Kidney tubule cell (primary cell): ENCODE results near the gene ID2.

Source experiments
- DNase-seq: peaks from one replicate; pipeline ENCODE4 v3.0.0-alpha.2; 2018; ENCODE audit warnings: low spot score

The ID2 gene

DNA sequence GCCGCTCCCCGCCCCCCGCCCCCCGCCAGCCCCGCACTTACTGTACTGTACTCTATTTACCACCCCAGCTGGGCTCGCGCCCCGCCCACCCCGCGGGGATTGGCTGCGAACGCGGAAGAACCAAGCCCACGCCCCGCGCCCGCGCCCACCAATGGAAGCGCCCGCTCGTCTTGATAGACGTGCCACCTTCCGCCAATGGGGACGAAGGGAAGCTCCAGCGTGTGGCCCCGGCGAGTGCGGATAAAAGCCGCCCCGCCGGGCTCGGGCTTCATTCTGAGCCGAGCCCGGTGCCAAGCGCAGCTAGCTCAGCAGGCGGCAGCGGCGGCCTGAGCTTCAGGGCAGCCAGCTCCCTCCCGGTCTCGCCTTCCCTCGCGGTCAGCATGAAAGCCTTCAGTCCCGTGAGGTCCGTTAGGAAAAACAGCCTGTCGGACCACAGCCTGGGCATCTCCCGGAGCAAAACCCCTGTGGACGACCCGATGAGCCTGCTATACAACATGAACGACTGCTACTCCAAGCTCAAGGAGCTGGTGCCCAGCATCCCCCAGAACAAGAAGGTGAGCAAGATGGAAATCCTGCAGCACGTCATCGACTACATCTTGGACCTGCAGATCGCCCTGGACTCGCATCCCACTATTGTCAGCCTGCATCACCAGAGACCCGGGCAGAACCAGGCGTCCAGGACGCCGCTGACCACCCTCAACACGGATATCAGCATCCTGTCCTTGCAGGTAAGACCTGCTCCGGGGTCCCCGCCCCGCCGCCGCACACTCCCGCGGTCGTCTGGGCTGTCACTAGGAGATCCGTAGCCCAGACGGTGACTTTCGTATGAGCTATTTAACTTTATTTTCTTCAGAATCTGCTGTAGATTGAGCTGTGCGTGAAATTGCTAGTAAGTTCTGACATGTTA is at the start of gene ID2:
Gene ID2 (plus strand): TSS at position 271 of the 907 bp plus-strand sequence. CDS start 110 bp downstream, at position 381.
- peak; percentile 99 for DNase-seq

DNA sequence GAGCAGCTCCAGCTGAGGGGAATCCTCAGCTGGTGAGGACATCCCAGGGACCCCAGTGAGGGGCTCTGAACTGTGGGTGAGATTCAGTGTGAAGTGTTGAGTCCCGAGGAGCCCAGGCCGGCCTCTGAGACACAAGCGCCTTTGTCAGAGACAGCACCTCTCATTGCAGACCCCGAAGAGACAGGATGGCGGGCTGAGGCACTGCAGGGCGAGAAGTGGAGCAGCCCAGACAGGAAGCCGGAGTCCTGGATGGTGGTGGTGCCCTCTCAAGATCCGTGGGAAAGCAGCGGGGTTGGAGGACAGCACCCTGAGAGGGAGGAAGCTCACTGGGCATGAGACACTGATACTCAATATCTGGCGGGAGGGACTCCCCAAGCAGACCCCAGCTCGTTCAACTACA is 49.1 kb upstream of the ID2 start:
- no peak for DNase-seq

DNA sequence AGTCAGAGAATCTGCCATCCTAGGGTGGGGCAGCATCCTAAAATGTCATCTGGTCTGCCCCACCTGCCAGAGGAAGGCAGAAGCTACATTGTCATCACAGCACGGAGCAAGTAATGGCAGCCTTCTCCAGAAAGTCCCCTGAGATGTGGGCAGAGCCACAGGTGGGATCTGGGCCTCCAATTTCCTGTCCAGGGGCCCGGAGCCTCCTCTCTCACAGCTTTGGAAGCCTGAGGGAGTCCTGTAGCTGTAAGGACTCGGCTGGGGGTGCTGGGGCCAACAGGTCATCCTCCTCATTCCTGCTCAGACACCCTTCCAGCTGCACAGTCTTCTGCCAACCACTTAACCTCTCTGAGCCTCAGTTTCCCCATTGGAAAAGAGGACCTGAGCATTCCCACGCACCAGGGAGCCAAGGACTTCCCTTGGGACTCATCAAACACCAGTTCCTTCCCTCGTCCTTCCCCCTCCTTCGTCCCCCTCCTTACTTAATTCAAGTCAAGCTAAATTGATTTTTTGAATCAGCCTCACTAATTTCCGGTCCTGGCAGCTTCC is 48.6 kb upstream of the ID2 start:
- no peak for DNase-seq

DNA sequence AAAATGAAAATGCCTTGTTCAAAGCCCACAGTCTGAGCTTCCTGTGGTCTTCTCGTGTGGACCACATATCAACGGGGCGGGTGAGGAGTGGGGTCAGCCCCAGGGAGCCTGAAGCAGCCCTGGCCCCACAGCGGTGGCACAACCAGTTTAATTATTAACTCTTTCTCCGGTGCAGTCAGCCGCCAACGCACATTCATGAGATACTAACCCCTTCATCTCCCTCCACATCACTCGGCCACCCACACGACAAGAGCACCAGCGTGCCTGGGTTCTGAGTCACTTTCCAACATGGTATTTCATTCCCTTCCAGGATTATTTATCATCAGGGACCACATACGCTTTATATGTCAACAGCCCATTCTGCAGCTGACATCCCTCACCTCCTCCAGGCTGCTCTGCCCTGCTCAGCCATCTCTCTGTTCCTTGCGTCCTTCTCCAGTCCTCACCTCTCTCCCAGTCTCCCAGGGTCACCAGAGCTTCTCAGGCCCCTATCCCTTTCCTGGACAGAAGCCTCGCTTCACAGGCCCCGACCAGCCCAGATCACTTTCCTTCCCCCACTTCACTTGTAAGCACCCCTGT is 48.0 kb upstream of the ID2 start:
- DNase-seq: peak; percentile 99

GRCh38 chr2:8634466-8635172 is 47.2 kb upstream of the ID2 start:
- DNase-seq: no peak

- DNase-seq: no peak
Observed at GRCh38 chr2:8636041-8636491, 45.8 kb upstream of the ID2 start.

DNA sequence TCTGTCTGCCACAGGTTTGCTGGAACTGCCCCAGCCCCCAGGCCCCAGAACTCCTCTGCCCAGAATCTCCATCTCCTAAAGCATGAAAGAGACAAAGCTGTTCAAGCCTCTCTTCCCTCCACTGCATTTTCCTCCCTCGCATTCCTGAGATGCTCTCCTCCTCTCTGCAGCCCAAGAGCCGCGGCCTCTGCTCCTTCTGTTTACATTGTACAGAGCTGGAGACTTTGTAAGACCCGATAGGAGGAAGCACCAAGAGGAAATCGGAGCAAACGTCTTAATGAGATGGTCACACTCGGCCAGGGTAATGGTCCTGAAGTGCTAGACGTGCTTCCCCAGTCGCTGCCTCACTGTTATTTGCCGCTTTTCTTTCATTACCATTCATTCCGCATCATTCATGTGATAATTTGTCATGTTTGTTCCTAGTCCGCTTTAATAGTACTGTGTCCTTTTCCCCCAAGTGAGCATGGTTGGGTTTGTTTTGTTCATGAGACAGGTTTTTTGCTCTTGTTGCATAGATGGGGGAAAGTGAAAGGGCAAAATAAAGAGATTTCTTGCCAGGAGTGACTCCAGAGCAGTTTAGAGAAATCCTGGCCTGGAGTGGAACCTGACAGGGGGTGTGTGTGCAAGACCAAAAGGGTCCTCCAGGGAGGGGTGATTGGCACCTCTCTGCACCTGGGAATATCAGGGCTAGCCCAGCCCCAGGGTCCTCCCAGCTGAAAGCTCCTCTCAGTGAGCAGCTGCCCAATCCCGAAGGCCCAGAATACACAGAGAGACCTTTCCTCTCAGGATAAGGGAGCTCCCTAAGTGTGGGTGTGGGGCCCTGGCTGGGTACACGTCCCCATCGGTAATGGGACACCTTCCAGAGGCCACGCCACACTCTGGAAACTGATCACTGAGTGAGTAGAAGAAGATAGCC is 44.9 kb upstream of the ID2 start:
- DNase-seq: peak; percentile 77

- no peak for DNase-seq
Observed at GRCh38 chr2:8638327-8638726, 43.5 kb upstream of the ID2 start.

- DNase-seq: no peak
Observed at GRCh38 chr2:8639122-8639635, 42.7 kb upstream of the ID2 start.

DNA sequence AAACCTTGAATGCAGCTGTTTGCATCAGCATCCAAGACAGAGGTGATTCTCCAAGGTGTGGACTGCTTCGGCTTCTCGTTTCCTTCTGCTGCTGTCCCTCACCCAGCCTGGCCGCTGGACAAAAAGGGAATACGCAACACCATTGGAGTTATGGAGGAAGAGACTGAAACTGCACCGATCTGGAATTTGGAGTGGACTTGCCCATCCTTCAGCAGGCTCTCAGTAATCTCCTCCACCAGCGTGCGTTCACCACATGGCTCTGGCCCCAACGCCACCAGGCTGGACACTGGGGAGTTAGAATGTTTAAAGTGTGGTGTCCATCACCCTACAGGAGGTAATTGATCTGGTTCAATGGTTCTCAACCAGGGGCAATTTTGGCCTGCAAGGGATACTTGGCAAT is 41.4 kb upstream of the ID2 start:
- DNase-seq: no peak

DNA sequence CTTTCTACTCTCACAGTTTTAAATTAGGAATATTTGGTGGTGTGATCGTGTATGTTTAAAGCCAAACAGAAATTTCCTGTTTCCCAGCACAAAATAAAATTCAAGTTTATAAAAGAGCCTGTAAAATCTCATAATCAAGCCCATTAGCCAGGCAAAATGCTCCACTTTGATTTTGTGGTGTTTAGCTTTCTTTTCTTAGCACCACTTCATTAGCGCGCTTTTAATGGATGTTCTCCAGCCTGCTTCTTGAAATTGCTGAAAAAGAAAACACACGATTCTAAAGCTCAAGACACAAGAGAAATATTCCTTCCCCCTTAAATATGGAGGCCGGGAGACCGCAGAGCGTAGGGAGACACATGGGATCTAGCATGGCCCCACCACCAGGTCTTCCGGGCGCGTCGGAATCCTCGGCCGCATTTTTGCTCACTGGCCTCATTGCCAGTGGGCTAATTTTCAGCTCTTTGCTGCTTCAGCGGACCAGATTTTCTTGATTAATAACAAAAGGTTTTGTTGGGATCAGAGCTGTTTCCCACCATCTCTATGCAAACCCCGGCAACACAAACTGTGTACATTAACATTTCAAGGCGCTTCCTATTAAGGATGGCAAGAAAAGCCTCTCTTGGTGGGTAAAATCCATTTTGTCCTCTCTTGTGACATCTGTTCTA is 40.4 kb upstream of the ID2 start:
- DNase-seq: no peak

GRCh38 chr2:8642366-8643068 is 39.3 kb upstream of the ID2 start:
- DNase-seq: no peak

- DNase-seq: no peak
Observed at GRCh38 chr2:8643250-8643995, 38.4 kb upstream of the ID2 start.

DNA sequence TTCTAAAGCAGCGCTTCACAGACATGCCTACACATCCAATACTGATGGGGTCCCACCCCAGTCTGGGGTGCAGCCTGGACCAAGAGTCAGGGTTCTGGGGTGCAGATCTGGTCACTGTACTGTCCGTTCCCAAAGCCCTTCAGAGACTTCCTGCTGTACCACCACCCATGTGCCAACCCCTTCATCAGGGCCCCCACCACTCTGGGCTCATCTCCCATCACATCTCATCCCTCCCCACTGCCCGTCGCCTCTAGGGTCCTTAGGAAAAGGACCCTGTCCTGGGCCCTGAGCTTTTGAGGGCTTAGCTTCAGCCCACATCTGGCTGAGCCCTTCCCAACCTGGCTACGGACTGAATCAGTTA is 37.9 kb upstream of the ID2 start:
- DNase-seq: no peak

DNA sequence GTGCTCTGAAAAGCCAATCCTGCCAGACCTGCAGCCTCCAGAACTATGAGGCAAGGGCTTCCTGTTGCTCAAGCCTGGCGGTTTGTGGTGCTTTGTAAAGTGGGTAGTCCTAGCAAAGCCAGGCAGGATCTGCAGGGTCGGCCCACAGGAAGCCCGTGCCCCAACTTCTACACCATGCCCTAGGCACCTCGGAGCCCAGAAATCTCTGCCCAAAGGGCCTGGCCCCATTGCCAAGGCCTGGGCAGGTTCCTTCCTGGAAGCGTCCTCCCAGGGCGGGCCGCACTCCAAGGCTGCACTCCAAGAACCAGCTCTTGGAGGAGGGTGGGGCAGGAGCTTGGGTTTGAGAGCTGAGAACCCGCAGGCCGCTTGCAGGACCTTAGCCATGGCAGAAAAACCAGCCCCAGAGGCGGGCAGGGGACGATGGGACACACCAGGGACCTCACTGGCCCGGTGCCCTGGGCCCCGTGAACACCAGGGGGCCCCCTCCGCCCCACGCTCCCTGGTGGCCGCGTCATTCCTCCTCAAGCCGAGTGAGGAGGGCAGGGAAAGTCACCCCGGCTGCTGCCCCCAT is 37.2 kb upstream of the ID2 start:
- DNase-seq: no peak

GRCh38 chr2:8645176-8645831 is 36.6 kb upstream of the ID2 start:
- no peak for DNase-seq

- no peak for DNase-seq
Observed at GRCh38 chr2:8646731-8647461, 35.0 kb upstream of the ID2 start.

GRCh38 chr2:8647462-8647857 is 34.4 kb upstream of the ID2 start:
- no peak for DNase-seq
